ENCODE results near the gene NECAB3. TPM values are rescaled to one million over a fixed set of nuclear protein-coding genes. Genes with fewer than 3 reads are reported as not detected.
A peak's percentile ranks its signal among the peaks of the same experiment; 100 is the strongest.

The NECAB3 gene
- total RNA-seq, 1 experiment from 2014 or later = 46.4 TPM

- intact Hi-C loops (cut with micrococcal nuclease; ENCODE audit: unreplicated experiment) = no loop called here
- DNase-seq (ENCODE audit: low read depth, low spot score) (no peak), ATAC-seq (no peak)
- Histone ChIP-seq H3K36me3 (ENCODE audit: control insufficient read depth, insufficient read depth, low read length) (no peaks in the 10 kb centered on the region), H3K4me3 (ENCODE audit: low read depth in 2 of 2, low read length in 2 of 2) (no peak overlapping the region), H3K27ac (ENCODE audit: low read length) (no peak overlapping the region), H3K9me3 (ENCODE audit: control insufficient read depth, insufficient read depth, low read depth, low read length) (no peaks in the 10 kb centered on the region), H3K4me1 (ENCODE audit: control insufficient read depth, insufficient read depth, low read length) (no peaks in the 10 kb centered on the region), H3K27me3 (ENCODE audit: control insufficient read depth, insufficient read depth, low read length) (no peaks in the 10 kb centered on the region)
- in situ Hi-C loops (cut with HindIII; ENCODE audit: low pct_unique_long_range_greater_than_20kb, low sequenced_read_pairs) = no loop called here
- POLR2A ChIA-PET = no interaction called here
- no peak for TF ChIP-seq TCF7L2 (IDR thresholded peaks at IDR 0.05; ENCODE audit: low read depth, low read length)
- no peak for TF ChIP-seq POLR2AphosphoS5 (IDR thresholded peaks at IDR 0.05; ENCODE audit: low read depth, low read length)
- TF ChIP-seq CTCF (IDR thresholded peaks at IDR 0.05) = no peak
- no peak for TF ChIP-seq SIN3A (IDR thresholded peaks at IDR 0.05; ENCODE audit: borderline replicate concordance, insufficient read depth, low read depth, low read length)
- TF ChIP-seq REST (IDR thresholded peaks at IDR 0.05; ENCODE audit: insufficient read depth in 1 of 2, low read depth in 2 of 2, low read length in 1 of 2) = no peak
- CTCF ChIA-PET = no interaction called here
- BruUV-seq (replicated peaks) = no TSS peak
Observed at GRCh38 chr20:33703498-33704137, 29.4 kb upstream of the NECAB3 start.

GRCh38 chr20:33702861-33703260, 28.6 kb upstream of the NECAB3 start:
- no peaks in the 10 kb centered on the region for H3K27me3 ChIP-seq (ENCODE audit: control insufficient read depth, insufficient read depth, low read length)
- ATAC-seq (peak; percentile 69), DNase-seq (ENCODE audit: low read depth, low spot score) (no peak)
- intact Hi-C loops (cut with micrococcal nuclease; ENCODE audit: unreplicated experiment) (no loop called here), in situ Hi-C loops (cut with HindIII; ENCODE audit: low pct_unique_long_range_greater_than_20kb, low sequenced_read_pairs) (no loop called here)
- ChIA-PET POLR2A (no interaction called here), CTCF (no interaction called here)
- BruUV-seq (replicated peaks) = no TSS peak
- TF ChIP-seq POLR2AphosphoS5 (IDR thresholded peaks at IDR 0.05; ENCODE audit: low read depth, low read length) (no peak), TCF7L2 (IDR thresholded peaks at IDR 0.05; ENCODE audit: low read depth, low read length) (no peak), SIN3A (IDR thresholded peaks at IDR 0.05; ENCODE audit: borderline replicate concordance, insufficient read depth, low read depth, low read length) (no peak)
- no peak overlapping the region for H3K27ac ChIP-seq (ENCODE audit: low read length)
- H3K9me3 ChIP-seq (ENCODE audit: control insufficient read depth, insufficient read depth, low read depth, low read length) = no peaks in the 10 kb centered on the region
- no peak overlapping the region for H3K4me3 ChIP-seq (ENCODE audit: low read depth in 2 of 2, low read length in 2 of 2)
- H3K36me3 ChIP-seq (ENCODE audit: control insufficient read depth, insufficient read depth, low read length) = no peaks in the 10 kb centered on the region
- no peaks in the 10 kb centered on the region for H3K4me1 ChIP-seq (ENCODE audit: control insufficient read depth, insufficient read depth, low read length)

Data from Panc1 (cell line).